Testis (tissue), 3 donors: Measurements from ENCODE around the gene INPP5A. TPM values are rescaled to one million over a fixed set of nuclear protein-coding genes. Genes with fewer than 3 reads are reported as not detected.

Experiments used
- DNase-seq: peaks from one replicate; pipeline ENCODE4 v3.0.0-alpha.2; 2019
- H3K27ac ChIP-seq, 2 donors: fragments of 200-600 bp; sonication (generic); one replicate each; pipeline ENCODE4 v1.5.1; 2019
- H3K27me3 ChIP-seq: fragments of 200-600 bp; sonication (generic); one replicate; pipeline ENCODE4 v1.5.1; 2019
- H3K36me3 ChIP-seq: fragments of 200-600 bp; sonication (generic); one replicate; pipeline ENCODE4 v1.5.1; 2017; ENCODE audit warnings: low read depth; ENCODE audit errors: missing control alignments
- H3K4me1 ChIP-seq: fragments of 200-600 bp; sonication (generic); one replicate; pipeline ENCODE4 v1.5.1; 2019
- H3K4me3 ChIP-seq, 2 donors: fragments of 200-600 bp; sonication (generic); one replicate each; pipeline ENCODE4 v1.5.1; 2017 to 2019
- H3K9me3 ChIP-seq: fragments of 200-600 bp; sonication (generic); one replicate; pipeline ENCODE4 v1.5.1; 2017
- CTCF ChIP-seq, 3 experiments: fragments of 450-650 bp in 2 of 3; fragments of 200-600 bp in 1 of 3; sonication (generic) in 1 of 3; IDR thresholded peaks; one replicate each; pipeline ENCODE4 v1.5.1; 2016 to 2019; ENCODE audit warnings: antibody characterized with exemption in 3 of 3, mild to moderate bottlenecking in 2 of 3, moderate library complexity in 1 of 3
- POLR2A ChIP-seq: fragments of 450-650 bp; IDR thresholded peaks from one replicate; pipeline ENCODE4 v1.6.1; 2017; ENCODE audit warnings: antibody characterized with exemption, mild to moderate bottlenecking, moderate library complexity
- WGBS, 2 donors: methylation state at CpG; one replicate each; pipeline ENCODE4 v1.1.5; 2018; 5-methylcytosine and 5-hydroxymethylcytosine counted together
- intact Hi-C: fragments of 100-400 bp; cut with DNase I; formaldehyde crosslinking; loops from one replicate; pipeline ENCODE4 v1.15.1; 2023; ENCODE audit warnings: low total_unique reads
- polyA plus RNA-seq: library from polyadenylated mRNA; stranded (reverse); fragments of 350-450 nt; fragmentation: Illumina TruSeq; extraction: RNeasy Lipid Tissue Mini Kit (QIAGEN cat#74804); gene quantifications from one replicate; pipeline ENCODE4 v1.2.3, GENCODE V29; 2014; ENCODE audit warnings: low read depth, low replicate concordance; ENCODE audit not compliant: insufficient read depth
- total RNA-seq, 2 donors: library from RNA; depleted of rRNA; stranded (reverse); fragments of >200 nt; gene quantifications; one replicate each; pipeline ENCODE4 v1.2.3, GENCODE V29; 2016

The INPP5A gene
- total and polyA plus RNA-seq, 3 donors from 2014 or later: 54.1 to 103 (median 73.0) TPM

- H3K36me3 ChIP-seq: no peaks in the 10 kb centered on the region
- H3K27ac ChIP-seq: no peak overlapping the region
- WGBS, 2 donors: 93% methylated on average over 11 to 19 of the region's 20 CpGs
- no peak for TF ChIP-seq POLR2A
- no peak for TF ChIP-seq CTCF (IDR thresholded peaks at IDR 0.05)
- H3K4me1 ChIP-seq: peaks cover 5% of the 10 kb centered on the region
- H3K4me3 ChIP-seq: no peak overlapping the region
- no peak for DNase-seq
- H3K9me3 ChIP-seq: no peaks in the 10 kb centered on the region
- no peaks in the 10 kb centered on the region for H3K27me3 ChIP-seq
- intact Hi-C loops: no loop called here
Measured at GRCh38 chr10:132650611-132651250, 113.1 kb downstream of the INPP5A start.

- TF ChIP-seq POLR2A (no peak), CTCF (IDR thresholded peaks at IDR 0.05) (no peak)
- no peaks in the 10 kb centered on the region for H3K9me3 ChIP-seq
- no peak for DNase-seq
- no peak overlapping the region for H3K4me3 ChIP-seq
- intact Hi-C loops: no loop called here
- H3K4me1 ChIP-seq: peaks cover 5% of the 10 kb centered on the region
- no peaks in the 10 kb centered on the region for H3K27me3 ChIP-seq
- no peak overlapping the region for H3K27ac ChIP-seq
- no peaks in the 10 kb centered on the region for H3K36me3 ChIP-seq
- 91 to 92% methylated on average over 18 of the region's 18 CpGs for WGBS, 2 donors
Measured at GRCh38 chr10:132651511-132652029, 114.0 kb downstream of the INPP5A start.

- Histone ChIP-seq H3K27ac (no peak overlapping the region), H3K4me3 (no peak overlapping the region), H3K4me1 (peaks cover 5% of the 10 kb centered on the region), H3K36me3 (no peaks in the 10 kb centered on the region), H3K9me3 (no peaks in the 10 kb centered on the region), H3K27me3 (no peaks in the 10 kb centered on the region)
- DNase-seq: no peak
- intact Hi-C loops: no loop called here
- TF ChIP-seq CTCF (IDR thresholded peaks at IDR 0.05) (no peak), POLR2A (no peak)
- WGBS, 2 donors: 90 to 93% methylated on average over 15 of the region's 15 CpGs
Measured at GRCh38 chr10:132652446-132652845, 114.9 kb downstream of the INPP5A start.

GRCh38 chr10:132652936-132653590, 115.5 kb downstream of the INPP5A start:
- H3K36me3 ChIP-seq: no peaks in the 10 kb centered on the region
- TF ChIP-seq CTCF (IDR thresholded peaks at IDR 0.05) (no peak), POLR2A (no peak)
- intact Hi-C loops: no loop called here
- no peak overlapping the region for H3K4me3 ChIP-seq
- H3K27ac ChIP-seq: no peak overlapping the region
- WGBS, 2 donors: 90 to 94% methylated on average over 3 to 31 of the region's 31 CpGs
- no peak for DNase-seq
- peaks cover 5% of the 10 kb centered on the region for H3K4me1 ChIP-seq
- H3K9me3 ChIP-seq: no peaks in the 10 kb centered on the region
- no peaks in the 10 kb centered on the region for H3K27me3 ChIP-seq
